ENCODE measurements around the gene GREM2. TPM values are rescaled to one million over a fixed set of nuclear protein-coding genes. Genes with fewer than 3 reads are reported as not detected.

The GREM2 gene
- total RNA-seq, 5 donors from 2014 or later (not counting 1 experiment from before 2014, with no cell fraction given): 0.23 to 2.9 (median 0.98) TPM

DNA sequence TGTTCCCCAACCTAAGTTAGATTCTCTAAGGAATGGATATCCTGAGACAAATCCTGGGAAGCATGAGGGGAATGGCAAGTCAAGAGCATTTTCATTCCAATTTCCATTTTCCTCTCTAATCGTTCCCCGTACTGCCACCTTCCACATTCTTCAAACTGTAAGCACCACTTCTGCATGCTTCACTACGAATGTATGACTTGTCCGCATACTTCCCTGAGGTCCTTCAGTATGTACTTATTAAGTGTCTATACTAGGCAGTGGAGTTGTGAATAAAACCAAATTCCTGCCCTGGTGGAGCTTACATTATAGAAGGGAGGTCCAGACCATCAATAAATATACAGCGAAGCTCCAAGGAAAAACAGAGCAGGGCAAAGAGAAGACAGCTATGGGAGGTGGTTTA is 154.8 kb downstream of the GREM2 start:
- Histone ChIP-seq H3K27me3 (replicated peaks in 1 of 2; ENCODE audit: control insufficient read depth in 2 of 2, extremely low read depth in 1 of 2, insufficient read depth in 2 of 2, low read length in 1 of 2) (no peaks in the 10 kb centered on the region), H3K27ac (ENCODE audit: low read length) (no peak overlapping the region), H3K9me3 (no peaks in the 10 kb centered on the region), H3K4me3 (ENCODE audit: control insufficient read depth in 1 of 2, extremely low read depth in 1 of 2, low read length in 1 of 2) (no peak overlapping the region), H3K4me1 (ENCODE audit: control insufficient read depth in 1 of 2, extremely low read depth in 1 of 2, insufficient read depth in 2 of 2, low read length in 2 of 2) (no peaks in the 10 kb centered on the region), H3K36me3 (ENCODE audit: control insufficient read depth in 2 of 2, extremely low read depth in 1 of 2, insufficient read depth in 1 of 2, low read length in 1 of 2) (no peaks in the 10 kb centered on the region)
- Mint-ChIP-seq H3K9me3 (no peaks in the 10 kb centered on the region), H3K4me3 (no peak overlapping the region), H3K27me3 (no peaks in the 10 kb centered on the region), H3K36me3 (no peaks in the 10 kb centered on the region), H3K4me1 (no peaks in the 10 kb centered on the region), H3K27ac (no peak overlapping the region)
- ChIA-PET POLR2A (no interaction called here), CTCF (interaction anchor here in 1 of 2 donors (1.6 kb wide), 2 partner anchors 9 to 234 kb away, joined by 5 to 6 read pairs; no protein-coding TSS in a partner anchor)
- DNase-seq: no peak
- WGBS (ENCODE audit: insufficient coverage): no CpG with 5 or more reads among the region's 5 CpGs
- ATAC-seq (replicated peaks in 1 of 4): no peak

DNA sequence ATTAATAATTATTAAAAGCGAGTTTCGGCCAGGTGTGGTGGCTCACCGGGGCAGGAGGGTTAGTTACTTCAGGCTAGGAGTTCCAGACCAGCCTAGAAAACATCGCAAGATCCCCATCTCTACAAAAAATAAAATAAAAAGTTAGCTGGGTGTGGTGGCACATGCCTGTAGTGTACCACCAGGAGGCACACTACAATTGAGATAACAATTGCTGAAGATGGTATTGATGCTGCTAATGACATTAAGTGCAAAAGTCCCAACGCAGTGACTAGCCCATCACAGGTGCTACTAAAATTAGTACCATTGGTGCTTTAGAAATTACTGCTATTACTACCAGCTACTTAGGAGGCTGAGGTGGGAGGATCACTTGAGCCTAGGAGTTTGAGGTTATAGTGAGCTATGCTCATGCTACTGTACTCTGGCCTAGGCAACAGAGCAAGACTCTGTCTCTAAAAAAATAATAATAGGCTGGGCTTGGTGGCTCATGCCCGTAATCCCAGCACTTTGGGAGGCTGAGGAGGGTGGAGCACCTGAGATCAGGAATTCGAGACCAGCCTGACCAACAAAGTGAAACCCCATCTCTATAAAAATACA is 156.6 kb downstream of the GREM2 start:
- Mint-ChIP-seq H3K4me1 (no peaks in the 10 kb centered on the region), H3K4me3 (no peak overlapping the region), H3K9me3 (no peaks in the 10 kb centered on the region), H3K36me3 (no peaks in the 10 kb centered on the region), H3K27ac (no peak overlapping the region), H3K27me3 (no peaks in the 10 kb centered on the region)
- Histone ChIP-seq H3K9me3 (no peaks in the 10 kb centered on the region), H3K4me1 (ENCODE audit: control insufficient read depth in 1 of 2, extremely low read depth in 1 of 2, insufficient read depth in 2 of 2, low read length in 2 of 2) (no peaks in the 10 kb centered on the region), H3K27me3 (replicated peaks in 1 of 2; ENCODE audit: control insufficient read depth in 2 of 2, extremely low read depth in 1 of 2, insufficient read depth in 2 of 2, low read length in 1 of 2) (no peaks in the 10 kb centered on the region), H3K27ac (ENCODE audit: low read length) (no peak overlapping the region), H3K36me3 (ENCODE audit: control insufficient read depth in 2 of 2, extremely low read depth in 1 of 2, insufficient read depth in 1 of 2, low read length in 1 of 2) (no peaks in the 10 kb centered on the region), H3K4me3 (ENCODE audit: control insufficient read depth in 1 of 2, extremely low read depth in 1 of 2, low read length in 1 of 2) (no peak overlapping the region)
- peak in 6 of 35 experiments; percentile 0 to 47 (median 2) for DNase-seq
- ChIA-PET CTCF (interaction anchor here in 1 of 2 donors (0.7 to 2.2 kb wide), 11 partner anchors 9 to 599 kb away, joined by 3 to 13 read pairs (median 4); no protein-coding TSS in a partner anchor), POLR2A (no interaction called here)
- no peak for ATAC-seq (replicated peaks in 1 of 4)
- 60% methylated on average over 1 of the region's 7 CpGs for WGBS (ENCODE audit: insufficient coverage)

DNA sequence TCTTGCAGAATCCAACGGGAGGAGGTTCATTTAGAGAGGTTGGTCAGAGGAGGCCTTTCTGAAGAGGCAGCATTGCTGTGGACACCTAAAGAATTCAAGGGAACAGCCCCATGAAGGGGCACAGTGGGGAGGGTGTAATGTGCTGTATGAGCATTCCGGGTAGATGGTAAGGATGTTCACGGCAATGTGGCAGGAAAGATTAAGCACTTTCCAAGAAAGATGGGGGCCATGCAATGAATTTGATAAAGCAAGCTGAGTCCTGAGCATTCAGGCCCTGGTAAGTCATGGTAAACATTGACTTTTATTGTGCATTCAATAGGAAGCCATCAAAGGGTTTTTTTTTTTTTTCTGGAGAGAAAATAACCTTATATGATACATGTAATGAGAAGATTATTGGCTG is 166.6 kb downstream of the GREM2 start:
- no peaks in the 10 kb centered on the region for H3K27me3 Mint-ChIP-seq

GRCh38 chr1:240441669-240442068 is 170.3 kb downstream of the GREM2 start:
- no peak for ATAC-seq (replicated peaks in 1 of 4)
- H3K27me3 ChIP-seq (replicated peaks in 1 of 2; ENCODE audit: control insufficient read depth in 2 of 2, extremely low read depth in 1 of 2, insufficient read depth in 2 of 2, low read length in 1 of 2): no peaks in the 10 kb centered on the region
- ChIA-PET CTCF (no interaction called here), POLR2A (no interaction called here)
- no peaks in the 10 kb centered on the region for H3K4me1 ChIP-seq (ENCODE audit: control insufficient read depth in 1 of 2, extremely low read depth in 1 of 2, insufficient read depth in 2 of 2, low read length in 2 of 2)
- H3K4me3 Mint-ChIP-seq: no peak overlapping the region
- no peak for DNase-seq
- H3K27ac ChIP-seq (ENCODE audit: low read length): no peak overlapping the region
- no peak overlapping the region for H3K27ac Mint-ChIP-seq
- WGBS (ENCODE audit: insufficient coverage): 100% methylated on average over 1 of the region's 1 CpG
- no peaks in the 10 kb centered on the region for H3K9me3 ChIP-seq
- no peak overlapping the region for H3K4me3 ChIP-seq (ENCODE audit: control insufficient read depth in 1 of 2, extremely low read depth in 1 of 2, low read length in 1 of 2)
- no peaks in the 10 kb centered on the region for H3K4me1 Mint-ChIP-seq
- H3K9me3 Mint-ChIP-seq: peaks cover 0 to 7% (median 0%) of the 10 kb centered on the region in 3 donors
- no peaks in the 10 kb centered on the region for H3K27me3 Mint-ChIP-seq
- no peaks in the 10 kb centered on the region for H3K36me3 Mint-ChIP-seq
- no peaks in the 10 kb centered on the region for H3K36me3 ChIP-seq (ENCODE audit: control insufficient read depth in 2 of 2, extremely low read depth in 1 of 2, insufficient read depth in 1 of 2, low read length in 1 of 2)

More for the DNA sequence above, 166.6 kb downstream of the GREM2 start:
- no peaks in the 10 kb centered on the region for H3K27me3 ChIP-seq (replicated peaks in 1 of 2; ENCODE audit: control insufficient read depth in 2 of 2, extremely low read depth in 1 of 2, insufficient read depth in 2 of 2, low read length in 1 of 2)
- CTCF ChIA-PET: interaction anchor here in 1 of 2 donors (0.7 kb wide), 1 partner anchor 51 kb away, joined by 6 read pairs; no protein-coding TSS in a partner anchor
- H3K27ac ChIP-seq (ENCODE audit: low read length): no peak overlapping the region
- 86% methylated on average over 3 of the region's 3 CpGs for WGBS (ENCODE audit: insufficient coverage)
- H3K27ac Mint-ChIP-seq: no peak overlapping the region
- H3K4me1 Mint-ChIP-seq: no peaks in the 10 kb centered on the region
- H3K36me3 Mint-ChIP-seq: no peaks in the 10 kb centered on the region
- no peaks in the 10 kb centered on the region for H3K36me3 ChIP-seq (ENCODE audit: control insufficient read depth in 2 of 2, extremely low read depth in 1 of 2, insufficient read depth in 1 of 2, low read length in 1 of 2)
- H3K4me1 ChIP-seq (ENCODE audit: control insufficient read depth in 1 of 2, extremely low read depth in 1 of 2, insufficient read depth in 2 of 2, low read length in 2 of 2): no peaks in the 10 kb centered on the region
- H3K4me3 ChIP-seq (ENCODE audit: control insufficient read depth in 1 of 2, extremely low read depth in 1 of 2, low read length in 1 of 2): no peak overlapping the region
- H3K9me3 ChIP-seq: no peaks in the 10 kb centered on the region
- H3K4me3 Mint-ChIP-seq: no peak overlapping the region
- no peak for ATAC-seq (replicated peaks in 1 of 4)
- peaks cover 0 to 15% (median 0%) of the 10 kb centered on the region in 3 donors for H3K9me3 Mint-ChIP-seq
- DNase-seq: no peak
- POLR2A ChIA-PET: no interaction called here

Measured in T-cell (primary cell).